K562 (cell line): Measurements from ENCODE around the gene HPCAL1. TPM values are rescaled to one million over a fixed set of nuclear protein-coding genes. Genes with fewer than 3 reads are reported as not detected.
A peak's percentile ranks its signal among the peaks of the same experiment; 100 is the strongest.

Experiments used
- MGA ChIP-seq: fragments of 450-650 bp; IDR thresholded peaks from 2 replicates; pipeline ENCODE4 v1.6.1; 2016; ENCODE audit warnings: mild to moderate bottlenecking, moderate library complexity
- PHF8 ChIP-seq: fragments of 200-600 bp; sonication (generic); IDR thresholded peaks from 2 replicates; pipeline ENCODE4 v1.6.1; 2012; ENCODE audit warnings: mixed run types, mild to moderate bottlenecking, inconsistent platforms, low read length, moderate library complexity, borderline replicate concordance
- polyA plus RNA-seq, 8 experiments: library from polyadenylated mRNA; depleted of rRNA in 4 of 8; stranded (reverse) in 5 of 8; unstranded in 3 of 8; fragments of >200 nt; fragmentation: Nextera tagmentation in 2 of 8; fragmentation: Illumina TruSeq in 1 of 8; extraction: Ambion mirVana in 2 of 8; extraction: Trizol in 1 of 8; gene quantifications; 2 replicates each; pipeline versions ENCODE4 v1.2.1 to v1.2.3, GENCODE V29; 2011 to 2014; ENCODE audit warnings: inconsistent platforms in 1 of 8, missing spikeins in 1 of 8
- total RNA-seq, 7 experiments: library from RNA; depleted of rRNA in 6 of 7; stranded (reverse); fragments of >200 nt in 6 of 7; fragmentation: Illumina TruSeq in 2 of 7; extraction: Trizol in 2 of 7; gene quantifications; 2 replicates each; pipeline versions ENCODE4 v1.2.1 to v1.2.3, GENCODE V29; 2011 to 2021; ENCODE audit warnings: low replicate concordance in 1 of 7

Gene HPCAL1
- total and polyA plus RNA-seq, 9 of the 15 experiments (the other 6 are each of a cell fraction or from before 2014, with no cell fraction given) = 2.7 to 65.5 (median 23.9) TPM

GRCh38 chr2:10301941-10302478 lies 694 bp upstream of the HPCAL1 start (continued):
- TF ChIP-seq PHF8 (peak; percentile 60; the same call in 1 of the 2 replicates), MGA (0 out of 2 replicates have a peak, but pooled peaks have one; percentile 15)
- TF ChIP-seq, all 486 proteins: peak for 17
